HFFc6 (cell line): Measurements from ENCODE around the gene WRAP73. TPM values are rescaled to one million over a fixed set of nuclear protein-coding genes. Genes with fewer than 3 reads are reported as not detected.

ENCODE experiments used
- DNase-seq: peaks from one replicate; pipeline ENCODE4 v3.0.0-alpha.2; 2018
- H3K27ac Mint-ChIP-seq: 2 replicates; pipeline ENCODE4 v1.8.0; 2020; ENCODE audit warnings: mild to moderate bottlenecking, mixed read lengths
- H3K27me3 Mint-ChIP-seq: 2 replicates; pipeline ENCODE4 v1.8.0; 2021; ENCODE audit warnings: mild to moderate bottlenecking, moderate library complexity, mixed read lengths; ENCODE audit not compliant: insufficient read depth
- H3K36me3 Mint-ChIP-seq: 2 replicates; pipeline ENCODE4 v1.8.0; 2021; ENCODE audit warnings: low read depth, mixed read lengths
- H3K4me1 Mint-ChIP-seq: 2 replicates; pipeline ENCODE4 v1.8.0; 2020; ENCODE audit warnings: low read depth, mixed read lengths
- H3K4me3 Mint-ChIP-seq: 2 replicates; pipeline ENCODE4 v1.8.0; 2020; ENCODE audit warnings: mild to moderate bottlenecking, moderate library complexity, mixed read lengths
- H3K9me3 Mint-ChIP-seq: 2 replicates; pipeline ENCODE4 v1.8.0; 2020; ENCODE audit warnings: mild to moderate bottlenecking, mixed read lengths
- CTCF ChIP-seq: fragments of 200-600 bp; sonication (generic); IDR thresholded peaks from 2 replicates; pipeline ENCODE4 v1.5.0; 2021; ENCODE audit warnings: antibody characterized with exemption, mild to moderate bottlenecking
- total RNA-seq, 6 experiments: library from RNA; stranded (reverse); fragmentation: NEBNext Ultra II Directional; extraction: Animal tissue kit (Norgen Biotek cat#: 25700); gene quantifications; 2 replicates in 1 of 6; 3 replicates in 5 of 6; pipeline ENCODE4 v1.2.3, GENCODE V29; 2021

WRAP73 gene
- total RNA-seq, 6 experiments from 2014 or later, result 11.8 to 14.8 (median 14.3) TPM

GRCh38 chr1:3644273-3644672 is 5.6 kb downstream of the WRAP73 start:
- Mint-ChIP-seq H3K4me1 (peaks cover 16% of the 10 kb centered on the region), H3K36me3 (no peaks in the 10 kb centered on the region; the same call in 1 of the 2 replicates), H3K27me3 (no peaks in the 10 kb centered on the region), H3K4me3 (no peak overlapping the region), H3K9me3 (no peaks in the 10 kb centered on the region), H3K27ac (no peak overlapping the region)
- no peak for TF ChIP-seq CTCF
- no peak for DNase-seq

GRCh38 chr1:3642919-3643675 is 6.8 kb downstream of the WRAP73 start:
- no peak for DNase-seq
- no peak overlapping the region for H3K4me3 Mint-ChIP-seq
- no peak overlapping the region for H3K27ac Mint-ChIP-seq
- peaks cover 4% of the 10 kb centered on the region for H3K4me1 Mint-ChIP-seq
- H3K27me3 Mint-ChIP-seq, result no peaks in the 10 kb centered on the region
- no peaks in the 10 kb centered on the region; the same call in 1 of the 2 replicates for H3K36me3 Mint-ChIP-seq
- no peaks in the 10 kb centered on the region for H3K9me3 Mint-ChIP-seq
- TF ChIP-seq CTCF, result no peak

GRCh38 chr1:3641816-3642215 is 8.1 kb downstream of the WRAP73 start:
- TF ChIP-seq CTCF, result no peak
- DNase-seq, result no peak
- H3K4me1 Mint-ChIP-seq, result no peaks in the 10 kb centered on the region
- no peak overlapping the region for H3K4me3 Mint-ChIP-seq
- H3K9me3 Mint-ChIP-seq, result no peaks in the 10 kb centered on the region
- H3K36me3 Mint-ChIP-seq, result peaks cover 1% of the 10 kb centered on the region; the same call in 1 of the 2 replicates
- no peak overlapping the region for H3K27ac Mint-ChIP-seq
- no peaks in the 10 kb centered on the region for H3K27me3 Mint-ChIP-seq

GRCh38 chr1:3641046-3641760 is 8.7 kb downstream of the WRAP73 start:
- no peaks in the 10 kb centered on the region for H3K4me1 Mint-ChIP-seq
- no peaks in the 10 kb centered on the region for H3K9me3 Mint-ChIP-seq
- no peak for DNase-seq
- TF ChIP-seq CTCF, result no peak
- H3K4me3 Mint-ChIP-seq, result no peak overlapping the region
- H3K36me3 Mint-ChIP-seq, result peaks cover 7% of the 10 kb centered on the region; the same call in 1 of the 2 replicates
- H3K27ac Mint-ChIP-seq, result no peak overlapping the region
- no peaks in the 10 kb centered on the region for H3K27me3 Mint-ChIP-seq

- H3K4me3 Mint-ChIP-seq, result no peak overlapping the region
- no peak for TF ChIP-seq CTCF
- no peaks in the 10 kb centered on the region for H3K27me3 Mint-ChIP-seq
Measured at GRCh38 chr1:3640121-3640837, 9.6 kb downstream of the WRAP73 start.

More at GRCh38 chr1:3640121-3640837, 9.6 kb downstream of the WRAP73 start:
- peaks cover 7% of the 10 kb centered on the region; the same call in 1 of the 2 replicates for H3K36me3 Mint-ChIP-seq
- DNase-seq, result no peak
- H3K4me1 Mint-ChIP-seq, result no peaks in the 10 kb centered on the region
- no peaks in the 10 kb centered on the region for H3K9me3 Mint-ChIP-seq
- H3K27ac Mint-ChIP-seq, result no peak overlapping the region
